K562 (cell line): ENCODE measurements around the gene GAPDHS. TPM values are rescaled to one million over a fixed set of nuclear protein-coding genes. Genes with fewer than 3 reads are reported as not detected.

Source experiments
- ARID4B ChIP-seq: sonication (generic); formaldehyde crosslinking; IDR thresholded peaks from 2 replicates; pipeline ENCODE4 v1.8.0; 2022; ENCODE audit warnings: mild to moderate bottlenecking, missing genetic modification reagents
- CHCHD3 ChIP-seq: fragments of 250-450 bp; sonication (Bioruptor Pico); IDR thresholded peaks from 2 replicates; pipeline ENCODE4 v2.1.2; 2022; ENCODE audit warnings: mild to moderate bottlenecking
- OTX1 ChIP-seq: fragments of 450-650 bp; formaldehyde crosslinking; IDR thresholded peaks from 2 replicates; pipeline ENCODE4 v1.4.0; 2022; ENCODE audit warnings: mild to moderate bottlenecking
- SP1 ChIP-seq: sonication (generic); formaldehyde crosslinking; IDR thresholded peaks from 2 replicates; pipeline ENCODE4 v1.8.1; 2022; ENCODE audit warnings: mild to moderate bottlenecking, missing genetic modification reagents
- TBL1XR1 ChIP-seq, 2 experiments: IDR thresholded peaks; 2 replicates each; pipeline ENCODE4 v1.6.1; 2012; ENCODE audit warnings: improper control_type of control experiment in 2 of 2, low read length in 2 of 2, mild to moderate bottlenecking in 1 of 2
- TEAD2 ChIP-seq: fragments of 450-650 bp; IDR thresholded peaks from 2 replicates; pipeline ENCODE4 v1.6.1; 2016; ENCODE audit warnings: missing genetic modification characterization, control low read depth, missing compliant biosample characterization
- ZNF124 ChIP-seq: sonication (generic); formaldehyde crosslinking; IDR thresholded peaks from 2 replicates; pipeline ENCODE4 v1.8.1; 2022; ENCODE audit warnings: missing genetic modification reagents
- ZNF239 ChIP-seq: fragments of 250-450 bp; sonication (Bioruptor Pico); IDR thresholded peaks from 2 replicates; pipeline ENCODE4 v1.4.0; 2020; ENCODE audit warnings: mild to moderate bottlenecking
- ZNF318 ChIP-seq, 2 experiments: fragments of 450-650 bp; IDR thresholded peaks; 2 replicates each; pipeline ENCODE4 v1.6.1; 2016; ENCODE audit warnings: mild to moderate bottlenecking in 2 of 2, borderline replicate concordance in 1 of 2, low read depth in 1 of 2, moderate library complexity in 1 of 2
- polyA plus RNA-seq, 8 experiments: library from polyadenylated mRNA; depleted of rRNA in 4 of 8; stranded (reverse) in 5 of 8; unstranded in 3 of 8; fragments of >200 nt; fragmentation: Nextera tagmentation in 2 of 8; fragmentation: Illumina TruSeq in 1 of 8; extraction: Ambion mirVana in 2 of 8; extraction: Trizol in 1 of 8; gene quantifications; 2 replicates each; pipeline versions ENCODE4 v1.2.1 to v1.2.3, GENCODE V29; 2011 to 2014; ENCODE audit warnings: inconsistent platforms in 1 of 8, missing spikeins in 1 of 8
- total RNA-seq, 7 experiments: library from RNA; depleted of rRNA in 6 of 7; stranded (reverse); fragments of >200 nt in 6 of 7; fragmentation: Illumina TruSeq in 2 of 7; extraction: Trizol in 2 of 7; gene quantifications; 2 replicates each; pipeline versions ENCODE4 v1.2.1 to v1.2.3, GENCODE V29; 2011 to 2021; ENCODE audit warnings: low replicate concordance in 1 of 7
- TF ChIP-seq, protein P1 (sequence below): sonication (generic); formaldehyde crosslinking; IDR thresholded peaks from 2 replicates; pipeline ENCODE4 v1.8.1; 2023; ENCODE audit warnings: mild to moderate bottlenecking, missing genetic modification reagents, moderate library complexity
- TF ChIP-seq, protein P2 (sequence below): IDR thresholded peaks from 2 replicates; pipeline ENCODE4 v1.6.1; 2014; ENCODE audit warnings: antibody characterized with exemption

Gene GAPDHS
- total and polyA plus RNA-seq, 9 of the 15 experiments (the other 6 are each of a cell fraction or from before 2014, with no cell fraction given): 0.08 to 0.12 TPM; not detected in 7

DNA sequence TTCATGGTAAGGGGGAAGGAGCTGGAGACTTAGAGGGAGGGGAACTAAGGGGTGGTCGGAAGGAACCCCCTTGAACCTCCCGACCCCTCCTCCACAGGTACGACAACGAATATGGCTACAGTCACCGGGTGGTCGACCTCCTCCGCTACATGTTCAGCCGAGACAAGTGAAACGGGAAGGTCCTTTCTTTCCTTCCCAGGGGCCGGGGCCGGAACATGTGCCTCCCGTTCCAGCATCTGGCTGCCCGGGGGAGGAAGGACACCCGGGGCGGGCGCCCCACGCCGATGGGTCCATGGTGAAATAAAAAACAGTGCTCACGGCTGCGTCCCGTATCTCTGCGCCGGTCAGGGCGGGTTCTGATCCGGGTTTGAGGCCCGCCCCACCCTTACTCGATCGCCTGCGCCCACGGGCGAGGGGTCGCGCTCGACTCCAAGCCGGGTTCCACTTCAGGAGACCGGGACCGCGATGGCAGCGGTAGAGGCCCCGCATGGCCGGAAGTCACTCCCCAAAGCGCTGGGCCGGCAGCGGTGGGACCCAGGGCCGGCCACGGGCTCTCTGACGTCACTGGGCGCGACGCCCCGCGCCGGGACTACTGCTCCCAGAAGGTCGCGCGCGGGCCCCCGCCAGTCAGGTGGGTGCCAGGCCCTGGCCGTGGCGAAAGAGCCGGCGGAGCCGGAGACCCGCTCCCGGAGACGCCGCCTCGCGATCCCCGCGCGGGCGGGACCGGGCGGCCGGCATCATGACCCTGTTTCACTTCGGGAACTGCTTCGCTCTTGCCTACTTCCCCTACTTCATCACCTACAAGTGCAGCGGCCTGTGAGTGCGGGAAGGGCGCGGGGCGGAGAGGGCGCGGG is 12.0 kb downstream of the GAPDHS start, which contains the start of gene TMEM147 (continued):
- TF ChIP-seq SP1 (CRISPR knock-in tag): 0 out of 2 replicates have a peak, but pooled peaks have one; percentile 4
- TF ChIP-seq, protein P1, sequence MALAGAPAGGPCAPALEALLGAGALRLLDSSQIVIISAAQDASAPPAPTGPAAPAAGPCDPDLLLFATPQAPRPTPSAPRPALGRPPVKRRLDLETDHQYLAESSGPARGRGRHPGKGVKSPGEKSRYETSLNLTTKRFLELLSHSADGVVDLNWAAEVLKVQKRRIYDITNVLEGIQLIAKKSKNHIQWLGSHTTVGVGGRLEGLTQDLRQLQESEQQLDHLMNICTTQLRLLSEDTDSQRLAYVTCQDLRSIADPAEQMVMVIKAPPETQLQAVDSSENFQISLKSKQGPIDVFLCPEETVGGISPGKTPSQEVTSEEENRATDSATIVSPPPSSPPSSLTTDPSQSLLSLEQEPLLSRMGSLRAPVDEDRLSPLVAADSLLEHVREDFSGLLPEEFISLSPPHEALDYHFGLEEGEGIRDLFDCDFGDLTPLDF (CRISPR knock-in tag): no peak
- TF ChIP-seq ZNF124 (CRISPR knock-in tag): no peak
- TF ChIP-seq TBL1XR1 (IDR thresholded peaks at IDR 0.05; ENCODE audit: low read length in 2 of 2): peak in 1 of 2 experiments; percentile 58; a peak in 1 of 4 replicates
- TF ChIP-seq ZNF239 (CRISPR knock-in tag): no peak
- no peak for TF ChIP-seq OTX1 (CRISPR knock-in tag)
- no peak for TF ChIP-seq TEAD2 (tag)
- no peak for TF ChIP-seq CHCHD3 (CRISPR knock-in tag)
- no peak for TF ChIP-seq ZNF318 (IDR thresholded peaks at IDR 0.05; ENCODE audit: borderline replicate concordance in 1 of 2, low read depth in 1 of 2)
- peak; percentile 84; the same call in 1 of the 2 replicates for TF ChIP-seq ARID4B (CRISPR knock-in tag)
- TF ChIP-seq, protein P2, sequence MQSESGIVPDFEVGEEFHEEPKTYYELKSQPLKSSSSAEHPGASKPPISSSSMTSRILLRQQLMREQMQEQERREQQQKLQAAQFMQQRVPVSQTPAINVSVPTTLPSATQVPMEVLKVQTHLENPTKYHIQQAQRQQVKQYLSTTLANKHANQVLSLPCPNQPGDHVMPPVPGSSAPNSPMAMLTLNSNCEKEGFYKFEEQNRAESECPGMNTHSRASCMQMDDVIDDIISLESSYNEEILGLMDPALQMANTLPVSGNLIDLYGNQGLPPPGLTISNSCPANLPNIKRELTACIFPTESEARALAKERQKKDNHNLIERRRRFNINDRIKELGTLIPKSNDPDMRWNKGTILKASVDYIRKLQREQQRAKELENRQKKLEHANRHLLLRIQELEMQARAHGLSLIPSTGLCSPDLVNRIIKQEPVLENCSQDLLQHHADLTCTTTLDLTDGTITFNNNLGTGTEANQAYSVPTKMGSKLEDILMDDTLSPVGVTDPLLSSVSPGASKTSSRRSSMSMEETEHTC: peak; percentile 53; the same call in 1 of the 2 replicates
